ENCODE data around the gene RANBP1. TPM values are rescaled to one million over a fixed set of nuclear protein-coding genes. Genes with fewer than 3 reads are reported as not detected.

The RANBP1 gene
- total and polyA plus RNA-seq, 9 of the 15 experiments (the other 6 are each of a cell fraction or from before 2014, with no cell fraction given), result 162 to 2,891 (median 1,289) TPM

- no peak for TF ChIP-seq PRPF4 (IDR thresholded peaks at IDR 0.05; ENCODE audit: insufficient read depth, low read depth, low read length, poor library complexity, severe bottlenecking)
- TF ChIP-seq, protein P1, sequence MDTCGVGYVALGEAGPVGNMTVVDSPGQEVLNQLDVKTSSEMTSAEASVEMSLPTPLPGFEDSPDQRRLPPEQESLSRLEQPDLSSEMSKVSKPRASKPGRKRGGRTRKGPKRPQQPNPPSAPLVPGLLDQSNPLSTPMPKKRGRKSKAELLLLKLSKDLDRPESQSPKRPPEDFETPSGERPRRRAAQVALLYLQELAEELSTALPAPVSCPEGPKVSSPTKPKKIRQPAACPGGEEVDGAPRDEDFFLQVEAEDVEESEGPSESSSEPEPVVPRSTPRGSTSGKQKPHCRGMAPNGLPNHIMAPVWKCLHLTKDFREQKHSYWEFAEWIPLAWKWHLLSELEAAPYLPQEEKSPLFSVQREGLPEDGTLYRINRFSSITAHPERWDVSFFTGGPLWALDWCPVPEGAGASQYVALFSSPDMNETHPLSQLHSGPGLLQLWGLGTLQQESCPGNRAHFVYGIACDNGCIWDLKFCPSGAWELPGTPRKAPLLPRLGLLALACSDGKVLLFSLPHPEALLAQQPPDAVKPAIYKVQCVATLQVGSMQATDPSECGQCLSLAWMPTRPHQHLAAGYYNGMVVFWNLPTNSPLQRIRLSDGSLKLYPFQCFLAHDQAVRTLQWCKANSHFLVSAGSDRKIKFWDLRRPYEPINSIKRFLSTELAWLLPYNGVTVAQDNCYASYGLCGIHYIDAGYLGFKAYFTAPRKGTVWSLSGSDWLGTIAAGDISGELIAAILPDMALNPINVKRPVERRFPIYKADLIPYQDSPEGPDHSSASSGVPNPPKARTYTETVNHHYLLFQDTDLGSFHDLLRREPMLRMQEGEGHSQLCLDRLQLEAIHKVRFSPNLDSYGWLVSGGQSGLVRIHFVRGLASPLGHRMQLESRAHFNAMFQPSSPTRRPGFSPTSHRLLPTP (IDR thresholded peaks at IDR 0.05; ENCODE audit: borderline replicate concordance, extremely low read depth, insufficient read length), result no peak
- peak; percentile 90 for TF ChIP-seq HIVEP1 (CRISPR knock-in tag; IDR thresholded peaks at IDR 0.05)
- TF ChIP-seq PATZ1 (CRISPR knock-in tag; IDR thresholded peaks at IDR 0.05; ENCODE audit: borderline replicate concordance), result no peak
- peak; percentile 95 for TF ChIP-seq HDAC8 (tag; IDR thresholded peaks at IDR 0.05)
- TF ChIP-seq POLR3G (IDR thresholded peaks at IDR 0.05; ENCODE audit: extremely low read depth, insufficient read length, insufficient replicate concordance), result no peak
- no peak for TF ChIP-seq MGA (IDR thresholded peaks at IDR 0.05)
Observed at GRCh38 chr22:20079745-20080444, 36.0 kb upstream of the RANBP1 start, which contains the start of gene DGCR8 (continued).

Data from K562 (cell line).